AG04449 (cell line): ENCODE data around the gene IL1RAPL2.

Experiments used
- CTCF ChIA-PET: fragments of 350-600 bp; formaldehyde crosslinking; extraction: SDS; loops from one replicate; lab custom pipeline; 2021; ENCODE audit warnings: antibody characterized with exemption; lab: Yijun Ruan, JAX
- POLR2A ChIA-PET: fragments of 400-600, 350-600 bp; formaldehyde crosslinking; extraction: SDS; loops from one replicate; lab custom pipeline; 2020; ENCODE audit warnings: antibody characterized with exemption, inconsistent platforms; lab: Yijun Ruan, JAX
- DNase-seq: peaks from one replicate; pipeline ENCODE4 v3.0.0-alpha.2; 2010; ENCODE audit warnings: low read depth, low spot score
- H3K4me3 ChIP-seq: 2 replicates; pipeline ENCODE4 v1.5.1; 2011; ENCODE audit warnings: low read depth, mild to moderate bottlenecking, control low read depth, low read length
- CTCF ChIP-seq: IDR thresholded peaks from one replicate; pipeline ENCODE4 v1.5.1; 2011; ENCODE audit warnings: mild to moderate bottlenecking, moderate library complexity, low read length, control low read depth, inconsistent platforms; ENCODE audit not compliant: insufficient read depth; ENCODE audit errors: missing control alignments

IL1RAPL2 gene

GRCh38 chrX:105282077-105282476 is 716.1 kb downstream of the IL1RAPL2 start:
- TF ChIP-seq CTCF = no peak
- CTCF ChIA-PET = no interaction called here
- POLR2A ChIA-PET = no interaction called here
- DNase-seq = no peak
- H3K4me3 ChIP-seq = no peak overlapping the region

GRCh38 chrX:105297041-105297440 is 731.0 kb downstream of the IL1RAPL2 start:
- TF ChIP-seq CTCF = no peak
- ChIA-PET POLR2A (no interaction called here), CTCF (no interaction called here)
- H3K4me3 ChIP-seq = no peak overlapping the region
- no peak for DNase-seq

GRCh38 chrX:105299286-105299685 is 733.3 kb downstream of the IL1RAPL2 start:
- TF ChIP-seq CTCF = no peak
- POLR2A ChIA-PET = no interaction called here
- CTCF ChIA-PET = no interaction called here
- H3K4me3 ChIP-seq = no peak overlapping the region
- no peak for DNase-seq

GRCh38 chrX:105302246-105302645 is 736.2 kb downstream of the IL1RAPL2 start:
- DNase-seq = no peak
- ChIA-PET POLR2A (no interaction called here), CTCF (no interaction called here)
- TF ChIP-seq CTCF = no peak
- H3K4me3 ChIP-seq = no peak overlapping the region

- DNase-seq = no peak
- H3K4me3 ChIP-seq = no peak overlapping the region
- no peak for TF ChIP-seq CTCF
- ChIA-PET POLR2A (no interaction called here), CTCF (no interaction called here)
These were observed 741.8 kb downstream of the IL1RAPL2 start for GRCh38 chrX:105307762-105308161.

GRCh38 chrX:105313596-105313995 is 747.6 kb downstream of the IL1RAPL2 start:
- H3K4me3 ChIP-seq = no peak overlapping the region
- ChIA-PET POLR2A (no interaction called here), CTCF (no interaction called here)
- TF ChIP-seq CTCF = no peak
- no peak for DNase-seq
